Measurements from ENCODE around the gene BCL10. TPM values are rescaled to one million over a fixed set of nuclear protein-coding genes. Genes with fewer than 3 reads are reported as not detected.

The BCL10 gene
- total RNA-seq, 1 experiment from 2014 or later = 26.1 TPM

GRCh38 chr1:85276978-85277639 is 677 bp upstream of the BCL10 start:
- no peaks in the 10 kb centered on the region for H3K27me3 ChIP-seq (ENCODE audit: insufficient read depth, low read length)
- Mint-ChIP-seq H3K4me3 (peak overlapping the region; percentile 74 to 90), H3K27me3 (ENCODE audit: low read depth) (no peaks in the 10 kb centered on the region), H3K9me3 (no peaks in the 10 kb centered on the region), H3K4me1 (peaks cover 29 to 38% of the 10 kb centered on the region in 2 experiments), H3K27ac (peak overlapping the region; percentile 66 to 96 (median 88); a peak in 5 of 7 replicates), H3K36me3 (ENCODE audit: insufficient read depth in 1 of 3, low read depth in 3 of 3) (peaks cover 0 to 8% (median 0%) of the 10 kb centered on the region in 3 experiments; a peak in 4 of 7 replicates)
- 0 out of 2 replicates have a peak, but pooled peaks cover 2% of the 10 kb centered on the region for H3K4me1 ChIP-seq (ENCODE audit: insufficient read depth, low read length)
- H3K23me2 ChIP-seq (ENCODE audit: insufficient read length, low read depth, low read length, poor library complexity, severe bottlenecking) = peaks cover 6% of the 10 kb centered on the region
- no peaks in the 10 kb centered on the region for H4K20me1 ChIP-seq (ENCODE audit: control insufficient read depth, insufficient read depth, insufficient read length)
- H3K9me3 ChIP-seq (ENCODE audit: control insufficient read depth, low read depth, low read length) = no peaks in the 10 kb centered on the region
- H2BK12ac ChIP-seq (ENCODE audit: insufficient read length, low read depth, low read length) = no peak overlapping the region
- H4K5ac ChIP-seq (ENCODE audit: insufficient read length, low read depth, low read length) = no peak overlapping the region
- H3K56ac ChIP-seq (ENCODE audit: insufficient read length, low read depth, low read length) = no peak overlapping the region
- no peak overlapping the region for H4K8ac ChIP-seq (replicated peaks; ENCODE audit: insufficient read length, low read depth, low read length)
- no peak overlapping the region for H4K91ac ChIP-seq (ENCODE audit: insufficient read length, low read depth, low read length)
- no peak overlapping the region for H2BK5ac ChIP-seq (ENCODE audit: insufficient read length, low read length)
- no peak overlapping the region for H3K4ac ChIP-seq (ENCODE audit: low read depth, low read length)
- no peak for DNase-seq
- H3K4me2 ChIP-seq (ENCODE audit: insufficient read depth, insufficient read length, low read length) = peak overlapping the region; percentile 81
- TF ChIP-seq, protein P1, sequence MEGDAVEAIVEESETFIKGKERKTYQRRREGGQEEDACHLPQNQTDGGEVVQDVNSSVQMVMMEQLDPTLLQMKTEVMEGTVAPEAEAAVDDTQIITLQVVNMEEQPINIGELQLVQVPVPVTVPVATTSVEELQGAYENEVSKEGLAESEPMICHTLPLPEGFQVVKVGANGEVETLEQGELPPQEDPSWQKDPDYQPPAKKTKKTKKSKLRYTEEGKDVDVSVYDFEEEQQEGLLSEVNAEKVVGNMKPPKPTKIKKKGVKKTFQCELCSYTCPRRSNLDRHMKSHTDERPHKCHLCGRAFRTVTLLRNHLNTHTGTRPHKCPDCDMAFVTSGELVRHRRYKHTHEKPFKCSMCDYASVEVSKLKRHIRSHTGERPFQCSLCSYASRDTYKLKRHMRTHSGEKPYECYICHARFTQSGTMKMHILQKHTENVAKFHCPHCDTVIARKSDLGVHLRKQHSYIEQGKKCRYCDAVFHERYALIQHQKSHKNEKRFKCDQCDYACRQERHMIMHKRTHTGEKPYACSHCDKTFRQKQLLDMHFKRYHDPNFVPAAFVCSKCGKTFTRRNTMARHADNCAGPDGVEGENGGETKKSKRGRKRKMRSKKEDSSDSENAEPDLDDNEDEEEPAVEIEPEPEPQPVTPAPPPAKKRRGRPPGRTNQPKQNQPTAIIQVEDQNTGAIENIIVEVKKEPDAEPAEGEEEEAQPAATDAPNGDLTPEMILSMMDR (conservative IDR thresholded peaks at IDR 0.05) = no peak
- no CpG with 5 or more reads among the region's 11 CpGs for WGBS (ENCODE audit: extremely low coverage, insufficient read length, low lambda C conversion rate)
- peak overlapping the region; percentile 39 for H3K9ac ChIP-seq (ENCODE audit: extremely low read depth, insufficient read length, low read length)
- no peak overlapping the region for H2AFZ ChIP-seq (ENCODE audit: low read length)
- no peak overlapping the region for H2AK5ac ChIP-seq (ENCODE audit: insufficient read length, low read length)
- H2BK120ac ChIP-seq (ENCODE audit: low read depth, low read length, poor library complexity, severe bottlenecking) = no peak overlapping the region
- no peak overlapping the region for H3K18ac ChIP-seq (ENCODE audit: insufficient read length, low read depth, low read length)
- no peak overlapping the region for H3K23ac ChIP-seq (ENCODE audit: insufficient read length, low read depth, low read length)
- no peak overlapping the region for H3T11ph ChIP-seq (ENCODE audit: low read length)
- peak overlapping the region; percentile 22 for H3K27ac ChIP-seq (ENCODE audit: insufficient read length, low read depth, low read length)
- no peak overlapping the region for H2BK15ac ChIP-seq (ENCODE audit: low read depth, low read length)
- peaks cover 2% of the 10 kb centered on the region; the same call in 1 of the 2 replicates for H3K79me2 ChIP-seq (ENCODE audit: insufficient read depth, low read length)
- no peak overlapping the region for H2BK20ac ChIP-seq (ENCODE audit: low read depth, low read length, poor library complexity, severe bottlenecking)
- no peak overlapping the region for H3K14ac ChIP-seq (ENCODE audit: insufficient read depth, low read length)
- no peaks in the 10 kb centered on the region for H3K79me1 ChIP-seq (ENCODE audit: insufficient read depth, low read depth, low read length, poor library complexity, severe bottlenecking)

All from H9 (cell line).